Astrocyte (in vitro differentiated cells and primary cell): ENCODE results near the gene NGRN. TPM values are rescaled to one million over a fixed set of nuclear protein-coding genes. Genes with fewer than 3 reads are reported as not detected.
A peak's percentile ranks its signal among the peaks of the same experiment; 100 is the strongest.

Experiments used
- DNase-seq: peaks from one replicate; pipeline ENCODE4 v3.0.0-alpha.2; 2010; ENCODE audit warnings: low read depth
- FAIRE-seq: peaks from 2 replicates; lab custom pipeline; 2011; peaks lifted over from hg19 to GRCh38; lab: Jason Lieb, UNC
- H2AFZ ChIP-seq: 2 replicates; pipeline ENCODE4 v1.6.0; 2012; ENCODE audit warnings: low read depth, low read length, inconsistent platforms
- H3K27ac ChIP-seq: 2 replicates; pipeline ENCODE4 v1.5.1; 2011; ENCODE audit warnings: low read depth, low read length, inconsistent platforms
- H3K27me3 ChIP-seq: 2 replicates; pipeline ENCODE4 v1.6.0; 2011; ENCODE audit warnings: low read length, inconsistent platforms; ENCODE audit not compliant: insufficient read depth
- H3K36me3 ChIP-seq: 2 replicates; pipeline ENCODE4 v1.5.1; 2011; ENCODE audit warnings: low read length, inconsistent platforms; ENCODE audit not compliant: insufficient read depth
- H3K4me1 ChIP-seq: 2 replicates; pipeline ENCODE4 v1.5.1; 2011; ENCODE audit warnings: low read length, inconsistent platforms; ENCODE audit not compliant: insufficient read depth
- H3K4me2 ChIP-seq: 2 replicates; pipeline ENCODE4 v1.6.0; 2012; ENCODE audit warnings: low read length, inconsistent platforms
- H3K4me3 ChIP-seq: 2 replicates; pipeline ENCODE4 v1.5.1; 2011; ENCODE audit warnings: low read depth, mild to moderate bottlenecking, low read length, inconsistent platforms; ENCODE audit not compliant: insufficient read depth
- H3K79me2 ChIP-seq: 2 replicates; pipeline ENCODE4 v1.6.0; 2012; ENCODE audit warnings: mild to moderate bottlenecking, low read length, inconsistent platforms; ENCODE audit not compliant: insufficient read depth
- H3K9ac ChIP-seq: 2 replicates; pipeline ENCODE4 v1.6.0; 2012; ENCODE audit warnings: mild to moderate bottlenecking, low read length, inconsistent platforms
- H3K9me3 ChIP-seq: 2 replicates; pipeline ENCODE4 v1.5.1; 2012; ENCODE audit warnings: low read depth, mild to moderate bottlenecking, low read length, inconsistent platforms; ENCODE audit not compliant: insufficient read depth
- H4K20me1 ChIP-seq: 2 replicates; pipeline ENCODE4 v1.6.0; 2012; ENCODE audit warnings: low read length, inconsistent platforms; ENCODE audit not compliant: insufficient read depth
- H3K27ac Mint-ChIP-seq: one replicate; pipeline ENCODE4 v1.8.0; 2021; ENCODE audit warnings: mild to moderate bottlenecking, mixed read lengths; ENCODE audit not compliant: unreplicated experiment
- H3K27me3 Mint-ChIP-seq: one replicate; pipeline ENCODE4 v1.8.0; 2021; ENCODE audit warnings: low read depth, mixed read lengths; ENCODE audit not compliant: unreplicated experiment
- H3K36me3 Mint-ChIP-seq: one replicate; pipeline ENCODE4 v1.8.0; 2021; ENCODE audit warnings: low read depth, mixed read lengths; ENCODE audit not compliant: unreplicated experiment
- H3K4me1 Mint-ChIP-seq: one replicate; pipeline ENCODE4 v1.8.0; 2021; ENCODE audit warnings: low read depth, mixed read lengths; ENCODE audit not compliant: unreplicated experiment
- H3K4me3 Mint-ChIP-seq: one replicate; pipeline ENCODE4 v1.8.0; 2021; ENCODE audit warnings: mild to moderate bottlenecking, moderate library complexity, mixed read lengths; ENCODE audit not compliant: unreplicated experiment
- H3K9me3 Mint-ChIP-seq: one replicate; pipeline ENCODE4 v1.8.0; 2021; ENCODE audit warnings: mild to moderate bottlenecking, mixed read lengths; ENCODE audit not compliant: unreplicated experiment
- CTCF ChIP-seq: IDR thresholded peaks from 2 replicates; pipeline ENCODE4 v1.5.1; 2011; ENCODE audit warnings: low read depth, mild to moderate bottlenecking, inconsistent platforms, low read length, moderate library complexity; ENCODE audit not compliant: insufficient read depth
- EZH2 ChIP-seq: IDR thresholded peaks from 2 replicates; pipeline ENCODE4 v1.6.1; 2012; ENCODE audit warnings: mild to moderate bottlenecking, low read length, inconsistent platforms; ENCODE audit not compliant: insufficient read depth
- total RNA-seq: library from RNA; stranded (reverse); gene quantifications from 2 replicates; pipeline ENCODE4 v1.2.1, GENCODE V29; 2021

The NGRN gene
- total RNA-seq, 1 donor from 2014 or later: 98.6 TPM

DNA sequence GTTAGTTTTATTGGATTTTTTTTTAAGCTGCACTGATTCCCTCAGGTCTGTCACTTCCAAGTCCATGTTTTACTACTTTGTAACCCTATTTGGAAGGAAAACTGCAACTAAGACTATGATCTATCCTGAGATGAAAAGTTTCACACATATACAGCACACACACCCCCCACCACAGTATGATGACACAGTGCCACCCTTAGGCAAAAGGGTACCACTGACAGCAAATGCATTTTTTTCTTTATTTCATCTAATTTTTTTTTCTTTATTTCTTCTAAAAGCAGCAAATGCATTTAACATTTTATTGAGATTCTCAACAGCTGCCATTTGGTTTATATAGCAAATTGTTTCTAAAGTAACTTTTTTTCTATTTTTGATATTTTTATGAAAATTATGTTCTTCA is 21.2 kb downstream of the NGRN start:
- H3K9me3 Mint-ChIP-seq: no peaks in the 10 kb centered on the region
- H3K4me2 ChIP-seq: no peak overlapping the region
- no peaks in the 10 kb centered on the region for H3K27me3 ChIP-seq
- H3K27ac ChIP-seq: no peak overlapping the region
- H3K27ac Mint-ChIP-seq: no peak overlapping the region
- no peaks in the 10 kb centered on the region for H3K4me1 Mint-ChIP-seq
- FAIRE-seq (no peak), DNase-seq (no peak)
- H4K20me1 ChIP-seq: no peaks in the 10 kb centered on the region
- no peaks in the 10 kb centered on the region for H3K36me3 ChIP-seq
- no peaks in the 10 kb centered on the region for H3K9me3 ChIP-seq
- TF ChIP-seq EZH2: no peak
- TF ChIP-seq CTCF: peak; percentile 46
- H3K79me2 ChIP-seq: no peaks in the 10 kb centered on the region
- no peaks in the 10 kb centered on the region for H3K27me3 Mint-ChIP-seq
- H3K36me3 Mint-ChIP-seq: no peaks in the 10 kb centered on the region
- H3K4me3 Mint-ChIP-seq: no peak overlapping the region
- H3K4me1 ChIP-seq: no peaks in the 10 kb centered on the region
- H3K4me3 ChIP-seq: no peak overlapping the region
- H2AFZ ChIP-seq: no peak overlapping the region
- no peak overlapping the region for H3K9ac ChIP-seq

- Mint-ChIP-seq H3K36me3 (no peaks in the 10 kb centered on the region), H3K27me3 (no peaks in the 10 kb centered on the region), H3K4me1 (no peaks in the 10 kb centered on the region), H3K4me3 (no peak overlapping the region), H3K9me3 (no peaks in the 10 kb centered on the region), H3K27ac (no peak overlapping the region)
- no peaks in the 10 kb centered on the region for H4K20me1 ChIP-seq
- TF ChIP-seq EZH2 (no peak), CTCF (no peak)
- H3K4me2 ChIP-seq: no peak overlapping the region
- no peak overlapping the region for H3K9ac ChIP-seq
- no peaks in the 10 kb centered on the region for H3K27me3 ChIP-seq
- no peak for FAIRE-seq
- no peaks in the 10 kb centered on the region for H3K4me1 ChIP-seq
- no peaks in the 10 kb centered on the region for H3K79me2 ChIP-seq
- no peak overlapping the region for H2AFZ ChIP-seq
- DNase-seq: no peak
- no peaks in the 10 kb centered on the region for H3K36me3 ChIP-seq
- no peak overlapping the region for H3K27ac ChIP-seq
- H3K4me3 ChIP-seq: no peak overlapping the region
- H3K9me3 ChIP-seq: no peaks in the 10 kb centered on the region
Measured at GRCh38 chr15:90287101-90287500, 21.6 kb downstream of the NGRN start.

DNA sequence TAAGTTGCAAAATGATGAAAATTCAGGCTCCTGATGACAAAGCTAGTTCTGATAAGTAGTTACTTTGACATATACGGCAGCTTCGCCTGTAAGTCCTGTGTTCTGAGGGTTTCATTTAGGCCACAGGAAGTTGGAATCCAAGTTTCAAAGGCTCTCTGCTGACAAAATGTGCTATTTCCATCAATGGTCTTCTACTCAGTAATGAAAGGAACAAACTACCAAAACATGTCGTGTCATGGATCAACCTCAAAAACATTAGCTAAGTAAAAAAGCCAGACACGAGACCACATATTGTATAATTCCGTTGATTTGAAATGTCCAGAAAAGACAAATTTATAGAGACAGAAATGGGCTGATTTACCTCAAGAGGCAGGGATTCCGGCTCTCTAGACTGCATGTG is 22.5 kb downstream of the NGRN start:
- no peaks in the 10 kb centered on the region for H3K4me1 ChIP-seq
- H3K27me3 ChIP-seq: no peaks in the 10 kb centered on the region
- no peak overlapping the region for H3K4me3 Mint-ChIP-seq
- no peaks in the 10 kb centered on the region for H4K20me1 ChIP-seq
- H3K9me3 Mint-ChIP-seq: no peaks in the 10 kb centered on the region
- FAIRE-seq: no peak
- H3K4me3 ChIP-seq: no peak overlapping the region
- no peak overlapping the region for H3K4me2 ChIP-seq
- no peaks in the 10 kb centered on the region for H3K9me3 ChIP-seq
- H3K36me3 Mint-ChIP-seq: no peaks in the 10 kb centered on the region
- H3K27ac Mint-ChIP-seq: no peak overlapping the region
- H3K36me3 ChIP-seq: no peaks in the 10 kb centered on the region
- DNase-seq: no peak
- no peaks in the 10 kb centered on the region for H3K79me2 ChIP-seq
- no peaks in the 10 kb centered on the region for H3K27me3 Mint-ChIP-seq
- H2AFZ ChIP-seq: no peak overlapping the region
- TF ChIP-seq CTCF (no peak), EZH2 (no peak)
- H3K4me1 Mint-ChIP-seq: no peaks in the 10 kb centered on the region
- H3K9ac ChIP-seq: no peak overlapping the region
- H3K27ac ChIP-seq: no peak overlapping the region
